K562 (cell line): ENCODE measurements around the gene CEP131. TPM values are rescaled to one million over a fixed set of nuclear protein-coding genes. Genes with fewer than 3 reads are reported as not detected.

Source experiments
- ATAC-seq: fragments of 200-7000 bp; cut with Tn5 transposase; 3 replicates; pipeline ENCODE4 v1.9.1; 2020; ENCODE audit warnings: moderate library complexity
- BruUV-seq: library from RNA; stranded (reverse); fragments of 400-500 nt; replicated peaks from 2 replicates; lab custom pipeline; 2021; lab: Mats Ljungman, UMichigan
- CTCF ChIA-PET: fragments of 300-600 bp; formaldehyde crosslinking; extraction: SDS; loops from one replicate; lab custom pipeline; 2021; ENCODE audit warnings: low intra/inter-chr PET ratio; lab: Yijun Ruan, JAX
- POLR2A ChIA-PET: fragments of 300-600, 350-650 bp; sonication (Branson Sonifier 250); formaldehyde crosslinking; extraction: SDS; loops from one replicate; lab custom pipeline; 2021; ENCODE audit warnings: antibody characterized with exemption, inconsistent platforms; lab: Yijun Ruan, JAX
- DNase-seq, 4 experiments: peaks; one replicate each; pipeline versions ENCODE4 v3.0.0 to v3.0.0-alpha.2; 2011 to 2018; ENCODE audit warnings: low spot score in 3 of 4, mixed read lengths in 3 of 4; ENCODE audit errors: extremely low read depth in 1 of 4
- FAIRE-seq: peaks from 2 replicates; lab custom pipeline; 2011; peaks lifted over from hg19 to GRCh38; lab: Jason Lieb, UNC
- H2AFZ ChIP-seq: 2 replicates; pipeline ENCODE4 v1.6.0; 2011; ENCODE audit warnings: low read depth, low read length, control low read depth, inconsistent platforms
- H3K27ac ChIP-seq: fragments of 200-600 bp; 3 replicates; pipeline ENCODE4 v1.8.0; 2011; ENCODE audit warnings: low read depth, mild to moderate bottlenecking, control low read depth, inconsistent platforms, low read length, moderate library complexity, mixed read lengths; ENCODE audit errors: extremely low read depth
- H3K27me3 ChIP-seq, 2 experiments: fragments of 300-600 bp in 1 of 2; 2 replicates in 1 of 2; 3 replicates in 1 of 2; pipeline versions ENCODE4 v1.6.0 to v1.8.0; 2011; ENCODE audit warnings: inconsistent platforms in 2 of 2, low read length in 2 of 2, mild to moderate bottlenecking in 1 of 2, mixed read lengths in 1 of 2, moderate library complexity in 1 of 2; ENCODE audit not compliant: control insufficient read depth in 2 of 2, insufficient read depth in 2 of 2
- H3K36me3 ChIP-seq: fragments of 300-600 bp; 3 replicates; pipeline ENCODE4 v1.8.0; 2011; ENCODE audit warnings: mild to moderate bottlenecking, low read length, inconsistent platforms; ENCODE audit not compliant: control insufficient read depth, insufficient read depth
- H3K4me1 ChIP-seq, 2 experiments: fragments of 200-600 bp in 1 of 2; replicated peaks in 1 of 2; 2 replicates in 1 of 2; 3 replicates in 1 of 2; pipeline versions ENCODE4 v1.5.1 to v1.8.0; 2011; ENCODE audit warnings: inconsistent platforms in 2 of 2, low read length in 2 of 2, mild to moderate bottlenecking in 1 of 2, mixed read lengths in 1 of 2, moderate library complexity in 1 of 2; ENCODE audit not compliant: control insufficient read depth in 2 of 2, insufficient read depth in 2 of 2
- H3K4me2 ChIP-seq: 2 replicates; pipeline ENCODE4 v1.6.1; 2011; ENCODE audit warnings: low read length, control low read depth, inconsistent platforms, mixed read lengths; ENCODE audit not compliant: insufficient read depth
- H3K4me3 ChIP-seq: fragments of 200-600 bp; sonication (generic), shearing (Covaris generic); 2 replicates; pipeline ENCODE4 v1.5.1; 2016; ENCODE audit warnings: control low read depth, inconsistent platforms
- H3K79me2 ChIP-seq: fragments of 200-600 bp; 3 replicates; pipeline ENCODE4 v1.8.0; 2011; ENCODE audit warnings: low read length, inconsistent platforms; ENCODE audit not compliant: control insufficient read depth, insufficient read depth
- H3K9ac ChIP-seq, 2 experiments: 2 replicates each; pipeline versions ENCODE4 v1.6.0 to v1.6.1; 2011; ENCODE audit warnings: low read depth in 2 of 2, low read length in 2 of 2, control low read depth in 1 of 2, inconsistent platforms in 1 of 2, mild to moderate bottlenecking in 1 of 2, mixed read lengths in 1 of 2; ENCODE audit not compliant: insufficient read depth in 1 of 2
- H3K9me1 ChIP-seq: one replicate; pipeline ENCODE4 v1.6.0; 2011; ENCODE audit warnings: inconsistent platforms, mild to moderate bottlenecking, low read length, moderate library complexity; ENCODE audit not compliant: control insufficient read depth, insufficient read depth
- H3K9me3 ChIP-seq: replicated peaks from 2 replicates; pipeline ENCODE4 v1.5.1; 2011; ENCODE audit warnings: low read depth, low read length, inconsistent platforms; ENCODE audit not compliant: control insufficient read depth, insufficient read depth
- H4K20me1 ChIP-seq: replicated peaks from 2 replicates; pipeline ENCODE4 v1.6.1; 2011; ENCODE audit warnings: low read length, inconsistent platforms, mixed read lengths; ENCODE audit not compliant: control insufficient read depth, insufficient read depth
- CHD1 ChIP-seq: fragments of 200-600 bp; sonication (generic); IDR thresholded peaks from one replicate; pipeline ENCODE4 v1.6.1; 2012; ENCODE audit warnings: mild to moderate bottlenecking, moderate library complexity, low read length, inconsistent platforms
- ETS2 ChIP-seq: IDR thresholded peaks from 2 replicates; pipeline ENCODE4 v1.6.1; 2016; ENCODE audit warnings: borderline replicate concordance, missing genetic modification characterization, mild to moderate bottlenecking, moderate library complexity, missing compliant biosample characterization; ENCODE audit not compliant: poor library complexity, severe bottlenecking
- JUND ChIP-seq, 2 experiments: IDR thresholded peaks; 2 replicates in 1 of 2; 3 replicates in 1 of 2; pipeline ENCODE4 v1.6.1; 2011; ENCODE audit warnings: borderline replicate concordance in 2 of 2, low read depth in 2 of 2, low read length in 2 of 2, improper control_type of control experiment in 1 of 2, missing biosample characterization in 1 of 2, missing genetic modification characterization in 1 of 2, missing genetic modification reagents in 1 of 2
- NR2C2 ChIP-seq, 2 experiments: fragments of 200-800 bp in 1 of 2; sonication (Bioruptor generic) in 1 of 2; sonication (generic) in 1 of 2; formaldehyde crosslinking in 1 of 2; IDR thresholded peaks; 2 replicates each; pipeline versions ENCODE4 v1.6.1 to v1.8.0; 2016 to 2022; ENCODE audit warnings: mild to moderate bottlenecking in 1 of 2, missing compliant biosample characterization in 1 of 2, missing genetic modification characterization in 1 of 2, missing genetic modification reagents in 1 of 2
- ZNF3 ChIP-seq: fragments of 250-450 bp; sonication (Bioruptor Pico); IDR thresholded peaks from 2 replicates; pipeline ENCODE4 v1.5.0; 2021; ENCODE audit warnings: mild to moderate bottlenecking, moderate library complexity
- ZNF717 ChIP-seq: fragments of 250-450 bp; sonication (Bioruptor Pico); IDR thresholded peaks from 2 replicates; pipeline ENCODE4 v1.5.0; 2021
- WGBS: fragments of 100-300 bp; shearing (Covaris generic); methylation state at CpG from one replicate; pipeline ENCODE4 v1.1.6; 2016; ENCODE audit warnings: low coverage, mixed read lengths; ENCODE audit not compliant: insufficient coverage; ENCODE audit errors: missing lambda C conversion rate; 5-methylcytosine and 5-hydroxymethylcytosine counted together
- in situ Hi-C: fragments of 300-500 bp; cut with MboI; formaldehyde crosslinking; loops from 4 replicates; pipeline ENCODE4 v1.15.0; 2018; ENCODE audit warnings: inconsistent platforms, mixed read lengths
- intact Hi-C: fragments of 100-400 bp; cut with micrococcal nuclease; formaldehyde crosslinking; loops from 2 replicates; pipeline ENCODE4 v1.14.2; 2022
- polyA plus RNA-seq, 8 experiments: library from polyadenylated mRNA; depleted of rRNA in 4 of 8; stranded (reverse) in 5 of 8; unstranded in 3 of 8; fragments of >200 nt; fragmentation: Nextera tagmentation in 2 of 8; fragmentation: Illumina TruSeq in 1 of 8; extraction: Ambion mirVana in 2 of 8; extraction: Trizol in 1 of 8; gene quantifications; 2 replicates each; pipeline versions ENCODE4 v1.2.1 to v1.2.3, GENCODE V29; 2011 to 2014; ENCODE audit warnings: inconsistent platforms in 1 of 8, missing spikeins in 1 of 8
- total RNA-seq, 7 experiments: library from RNA; depleted of rRNA in 6 of 7; stranded (reverse); fragments of >200 nt in 6 of 7; fragmentation: Illumina TruSeq in 2 of 7; extraction: Trizol in 2 of 7; gene quantifications; 2 replicates each; pipeline versions ENCODE4 v1.2.1 to v1.2.3, GENCODE V29; 2011 to 2021; ENCODE audit warnings: low replicate concordance in 1 of 7
- TF ChIP-seq, protein P1 (sequence below): fragments of 450-650 bp; formaldehyde crosslinking; IDR thresholded peaks from 2 replicates; pipeline ENCODE4 v1.4.0; 2020; ENCODE audit warnings: mild to moderate bottlenecking, moderate library complexity
- TF ChIP-seq, protein P2 (sequence below), 2 experiments: fragments of 450-650 bp; formaldehyde crosslinking in 1 of 2; IDR thresholded peaks; 2 replicates each; pipeline versions ENCODE4 v1.4.0 to v1.6.1; 2014 to 2020; ENCODE audit warnings: mild to moderate bottlenecking in 2 of 2, borderline replicate concordance in 1 of 2, low read depth in 1 of 2

CEP131 gene
- total and polyA plus RNA-seq, 9 of the 15 experiments (the other 6 are each of a cell fraction or from before 2014, with no cell fraction given): 0.24 to 21.2 (median 2.3) TPM

DNA sequence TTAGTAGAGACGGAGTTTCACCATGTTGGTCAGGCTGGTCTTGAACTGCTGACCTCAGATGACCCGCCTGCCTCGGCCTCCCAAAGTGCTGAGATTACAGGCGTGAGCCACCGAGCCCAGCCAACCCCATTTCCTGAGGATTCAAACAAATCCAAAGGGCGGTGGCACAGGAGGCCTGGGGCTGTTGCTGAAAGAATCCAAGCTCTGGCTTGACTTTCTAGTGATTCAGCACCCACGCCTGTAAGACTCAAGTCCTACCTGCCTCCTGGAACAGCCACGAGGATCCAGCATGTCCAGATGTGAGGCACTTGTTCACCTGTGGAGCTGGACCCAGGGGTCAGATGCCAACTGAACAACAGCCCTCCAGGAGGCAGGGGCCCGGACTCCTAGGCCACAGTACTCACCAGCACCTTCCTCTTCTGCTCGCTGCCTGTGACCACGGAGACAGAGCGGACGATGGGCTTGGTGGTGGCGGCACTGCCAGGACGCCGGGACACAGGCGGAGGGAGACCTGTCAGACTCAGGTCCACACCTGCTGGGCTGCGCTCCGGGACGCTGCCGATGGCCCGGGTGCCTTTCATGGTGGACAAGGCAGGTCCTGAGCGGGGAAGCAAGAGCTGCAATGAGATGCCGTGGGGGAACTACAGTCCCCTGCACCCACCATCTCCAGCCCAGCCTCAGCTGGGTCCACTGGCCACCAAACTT lies 3.1 kb downstream of the CEP131 start:
- H3K79me2 ChIP-seq: peaks cover 5% of the 10 kb centered on the region; the same call in 2 of the 3 replicates
- no TSS peak for BruUV-seq
- no peak for TF ChIP-seq ZNF717 (CRISPR knock-in tag)
- TF ChIP-seq, protein P1, sequence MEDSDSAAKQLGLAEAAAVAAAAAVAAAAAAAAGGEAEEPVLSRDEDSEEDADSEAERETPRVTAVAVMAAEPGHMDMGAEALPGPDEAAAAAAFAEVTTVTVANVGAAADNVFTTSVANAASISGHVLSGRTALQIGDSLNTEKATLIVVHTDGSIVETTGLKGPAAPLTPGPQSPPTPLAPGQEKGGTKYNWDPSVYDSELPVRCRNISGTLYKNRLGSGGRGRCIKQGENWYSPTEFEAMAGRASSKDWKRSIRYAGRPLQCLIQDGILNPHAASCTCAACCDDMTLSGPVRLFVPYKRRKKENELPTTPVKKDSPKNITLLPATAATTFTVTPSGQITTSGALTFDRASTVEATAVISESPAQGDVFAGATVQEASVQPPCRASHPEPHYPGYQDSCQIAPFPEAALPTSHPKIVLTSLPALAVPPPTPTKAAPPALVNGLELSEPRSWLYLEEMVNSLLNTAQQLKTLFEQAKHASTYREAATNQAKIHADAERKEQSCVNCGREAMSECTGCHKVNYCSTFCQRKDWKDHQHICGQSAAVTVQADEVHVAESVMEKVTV (CRISPR knock-in tag): no peak
- no peak for TF ChIP-seq JUND (IDR thresholded peaks at IDR 0.05; ENCODE audit: borderline replicate concordance, low read depth, low read length)
- no peak for TF ChIP-seq JUND (tag; IDR thresholded peaks at IDR 0.05; ENCODE audit: borderline replicate concordance, low read depth, low read length)
- no peak for TF ChIP-seq ETS2 (tag)
- no peak for TF ChIP-seq ZNF3
- TF ChIP-seq CHD1: no peak
- no peak for TF ChIP-seq NR2C2 (CRISPR knock-in tag; IDR thresholded peaks at IDR 0.05)
- no peak for TF ChIP-seq NR2C2 (tag; IDR thresholded peaks at IDR 0.05)
- TF ChIP-seq, protein P2, sequence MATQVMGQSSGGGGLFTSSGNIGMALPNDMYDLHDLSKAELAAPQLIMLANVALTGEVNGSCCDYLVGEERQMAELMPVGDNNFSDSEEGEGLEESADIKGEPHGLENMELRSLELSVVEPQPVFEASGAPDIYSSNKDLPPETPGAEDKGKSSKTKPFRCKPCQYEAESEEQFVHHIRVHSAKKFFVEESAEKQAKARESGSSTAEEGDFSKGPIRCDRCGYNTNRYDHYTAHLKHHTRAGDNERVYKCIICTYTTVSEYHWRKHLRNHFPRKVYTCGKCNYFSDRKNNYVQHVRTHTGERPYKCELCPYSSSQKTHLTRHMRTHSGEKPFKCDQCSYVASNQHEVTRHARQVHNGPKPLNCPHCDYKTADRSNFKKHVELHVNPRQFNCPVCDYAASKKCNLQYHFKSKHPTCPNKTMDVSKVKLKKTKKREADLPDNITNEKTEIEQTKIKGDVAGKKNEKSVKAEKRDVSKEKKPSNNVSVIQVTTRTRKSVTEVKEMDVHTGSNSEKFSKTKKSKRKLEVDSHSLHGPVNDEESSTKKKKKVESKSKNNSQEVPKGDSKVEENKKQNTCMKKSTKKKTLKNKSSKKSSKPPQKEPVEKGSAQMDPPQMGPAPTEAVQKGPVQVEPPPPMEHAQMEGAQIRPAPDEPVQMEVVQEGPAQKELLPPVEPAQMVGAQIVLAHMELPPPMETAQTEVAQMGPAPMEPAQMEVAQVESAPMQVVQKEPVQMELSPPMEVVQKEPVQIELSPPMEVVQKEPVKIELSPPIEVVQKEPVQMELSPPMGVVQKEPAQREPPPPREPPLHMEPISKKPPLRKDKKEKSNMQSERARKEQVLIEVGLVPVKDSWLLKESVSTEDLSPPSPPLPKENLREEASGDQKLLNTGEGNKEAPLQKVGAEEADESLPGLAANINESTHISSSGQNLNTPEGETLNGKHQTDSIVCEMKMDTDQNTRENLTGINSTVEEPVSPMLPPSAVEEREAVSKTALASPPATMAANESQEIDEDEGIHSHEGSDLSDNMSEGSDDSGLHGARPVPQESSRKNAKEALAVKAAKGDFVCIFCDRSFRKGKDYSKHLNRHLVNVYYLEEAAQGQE (IDR thresholded peaks at IDR 0.05; ENCODE audit: borderline replicate concordance): no peak
- TF ChIP-seq, protein P2 (CRISPR knock-in tag; IDR thresholded peaks at IDR 0.05; ENCODE audit: low read depth): no peak
- H3K4me3 ChIP-seq: no peak overlapping the region
- peaks cover 8% of the 10 kb centered on the region; the same call in 1 of the 3 replicates for H3K36me3 ChIP-seq
- H3K27ac ChIP-seq: no peak overlapping the region
- CTCF ChIA-PET: no interaction called here
- H4K20me1 ChIP-seq: no peaks in the 10 kb centered on the region
- peaks cover 9 to 45% of the 10 kb centered on the region in 2 experiments for H3K4me1 ChIP-seq
- H3K9me3 ChIP-seq: no peaks in the 10 kb centered on the region
- WGBS: 92% methylated on average over 22 of the region's 24 CpGs
- peak overlapping the region in 1 of 2 experiments; percentile 81; a peak in 2 of 4 replicates for H3K9ac ChIP-seq
- intact Hi-C loops (loop anchor here (10.0 kb wide), 1 partner anchor 235 kb away; no protein-coding TSS in a partner anchor), in situ Hi-C loops (no loop called here)
- DNase-seq: no peak
- POLR2A ChIA-PET: interaction anchor here (0.5 to 1.0 kb wide), 4 partner anchors 38 to 200 kb away, joined by 3 read pairs; no protein-coding TSS in a partner anchor
- H2AFZ ChIP-seq: no peak overlapping the region
- H3K27me3 ChIP-seq: no peaks in the 10 kb centered on the region
- no peak overlapping the region for H3K4me2 ChIP-seq
- no peak for FAIRE-seq
- no peak for ATAC-seq
- no peaks in the 10 kb centered on the region for H3K9me1 ChIP-seq
